GM12878 (cell line): ENCODE results near the gene IFT88. TPM values are rescaled to one million over a fixed set of nuclear protein-coding genes. Genes with fewer than 3 reads are reported as not detected.

Source experiments
- NFYA ChIP-seq: IDR thresholded peaks from 2 replicates; pipeline ENCODE4 v1.6.1; 2011; ENCODE audit warnings: low read depth, mild to moderate bottlenecking, low read length, improper control_type of control experiment, borderline replicate concordance
- SIX5 ChIP-seq: IDR thresholded peaks from 2 replicates; pipeline ENCODE4 v1.6.1; 2011; ENCODE audit warnings: mild to moderate bottlenecking, low read depth, low read length, moderate library complexity; ENCODE audit not compliant: severe bottlenecking
- polyA plus RNA-seq, 11 experiments: library from polyadenylated mRNA; depleted of rRNA in 4 of 11; unstranded in 6 of 11; stranded (reverse) in 5 of 11; fragments of >200 nt; fragmentation: Nextera tagmentation in 4 of 11; fragmentation: Illumina TruSeq in 1 of 11; extraction: Ambion mirVana in 4 of 11; extraction: Trizol in 1 of 11; gene quantifications; 1 replicate in 1 of 11; 2 replicates in 10 of 11; pipeline versions ENCODE4 v1.2.1 to v1.2.3, GENCODE V29; 2011 to 2016; ENCODE audit warnings: inconsistent platforms in 2 of 11, missing spikeins in 2 of 11, low read depth in 1 of 11
- small RNA-seq: library from RNA; depleted of rRNA; stranded (forward); fragments of <200 nt; gene quantifications from one replicate; pipeline ENCODE3, GENCODE V24; 2014
- total RNA-seq, 4 experiments: library from RNA; depleted of rRNA in 3 of 4; stranded (reverse); fragments of >200 nt in 3 of 4; fragmentation: Illumina TruSeq in 1 of 4; extraction: Trizol in 1 of 4; gene quantifications; 2 replicates each; pipeline versions ENCODE4 v1.2.1 to v1.2.3, GENCODE V29; 2013 to 2021

The IFT88 gene
- total and polyA plus RNA-seq, 10 of the 15 experiments (the other 5 are each of a cell fraction or from before 2014, with no cell fraction given) = 2.9 to 5.6 (median 4.1) TPM

DNA sequence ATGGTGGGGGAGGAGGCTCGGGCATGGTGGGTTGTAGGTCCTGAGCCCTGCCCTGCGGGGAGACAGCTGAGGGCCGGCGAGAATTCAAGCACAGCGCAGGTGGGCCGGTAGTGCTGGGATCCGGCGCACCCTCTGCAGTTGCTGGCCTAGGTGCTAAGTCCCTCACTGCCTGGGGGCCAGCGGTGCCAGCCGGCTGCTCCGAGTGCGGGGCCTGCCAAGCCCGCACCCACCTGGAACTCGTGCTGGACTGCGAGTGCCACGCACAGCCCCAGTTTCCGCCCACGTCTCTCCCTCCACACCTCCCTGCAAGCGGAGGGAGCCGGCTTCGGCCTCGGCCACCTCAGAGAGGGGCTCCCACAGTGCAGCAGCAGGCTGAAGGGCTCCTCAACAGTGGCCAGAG lies 173.1 kb downstream of the IFT88 start (continued):
- TF ChIP-seq SIX5 = no peak
- TF ChIP-seq NFYA = no peak
- TF ChIP-seq, all 136 proteins: peak for 0

Small RNAs within 50 kb of the gene (small RNA-seq; reads per million reads assigned to genes)
- gene RNU2-7P = 0.23 reads per million

Other genes with a start within 250 kb of the IFT88 start
- 11.3 and 11.5 TPM in 2 replicates for gene CRYL1, start 41.3 kb upstream of the IFT88 start, total RNA-seq (2014; rRNA removed)
- gene CRYL1, start 41.3 kb upstream of the IFT88 start, total RNA-seq (2014; rRNA removed; fragmentation: Illumina TruSeq; extraction: Trizol) = 7.3 and 7.5 TPM in 2 replicates
- gene CRYL1, start 41.3 kb upstream of the IFT88 start, total RNA-seq (2021) = 10.4 and 10.7 TPM in 2 replicates
- 33.7 and 36.7 TPM in 2 replicates for gene CRYL1, start 41.3 kb upstream of the IFT88 start, polyA plus RNA-seq (2011; rRNA removed)
- 8.0 and 12.9 TPM in 2 replicates for gene CRYL1, start 41.3 kb upstream of the IFT88 start, polyA plus RNA-seq (2014; fragmentation: Illumina TruSeq; extraction: Trizol)
- gene CRYL1, start 41.3 kb upstream of the IFT88 start, polyA plus RNA-seq (2014; fragmentation: Nextera tagmentation; extraction: Ambion mirVana) = 1 to 10 TPM; 5.5 to 7.9 TPM
- gene CRYL1, start 41.3 kb upstream of the IFT88 start, polyA plus RNA-seq (2014; rRNA removed) = 11.6 and 13.8 TPM in 2 replicates
- gene CRYL1, start 41.3 kb upstream of the IFT88 start, polyA plus RNA-seq (2016; fragmentation: Nextera tagmentation; extraction: Ambion mirVana) = 10 to 100 TPM; 13.0 to 13.8 TPM
- 0.16 and 0.34 TPM in 2 replicates for gene IL17D, start 136.5 kb downstream of the IFT88 start, total RNA-seq (2014; rRNA removed)
- gene IL17D, start 136.5 kb downstream of the IFT88 start, total RNA-seq (2014; rRNA removed; fragmentation: Illumina TruSeq; extraction: Trizol) = 0.09 and 0.18 TPM in 2 replicates
- gene IL17D, start 136.5 kb downstream of the IFT88 start, total RNA-seq (2021) = 0.11 and 0.56 TPM in 2 replicates
- 0.03 and 0.06 TPM in 2 replicates for gene IL17D, start 136.5 kb downstream of the IFT88 start, polyA plus RNA-seq (2011; rRNA removed)
- gene IL17D, start 136.5 kb downstream of the IFT88 start, polyA plus RNA-seq (2014; fragmentation: Illumina TruSeq; extraction: Trizol) = 0.18 TPM in 1 of 2 replicates, not detected in the other
- gene IL17D, start 136.5 kb downstream of the IFT88 start, polyA plus RNA-seq (2014; fragmentation: Nextera tagmentation; extraction: Ambion mirVana) = 1 to 10 TPM in 1 of 2 experiments, under 1 TPM in 1; 0.61 to 1.6 TPM
- gene IL17D, start 136.5 kb downstream of the IFT88 start, polyA plus RNA-seq (2014; rRNA removed) = 0.49 and 0.80 TPM in 2 replicates
- gene IL17D, start 136.5 kb downstream of the IFT88 start, polyA plus RNA-seq (2016; fragmentation: Nextera tagmentation; extraction: Ambion mirVana) = under 1 TPM; 0.17 to 0.32 TPM
- 9.3 and 9.8 TPM in 2 replicates for gene EEF1AKMT1, start 206.8 kb downstream of the IFT88 start, total RNA-seq (2014; rRNA removed)
- 10.0 and 11.5 TPM in 2 replicates for gene EEF1AKMT1, start 206.8 kb downstream of the IFT88 start, total RNA-seq (2014; rRNA removed; fragmentation: Illumina TruSeq; extraction: Trizol)
- gene EEF1AKMT1, start 206.8 kb downstream of the IFT88 start, total RNA-seq (2021) = 8.1 and 9.5 TPM in 2 replicates
- gene EEF1AKMT1, start 206.8 kb downstream of the IFT88 start, polyA plus RNA-seq (2011; rRNA removed) = 7.9 and 11.9 TPM in 2 replicates
- gene EEF1AKMT1, start 206.8 kb downstream of the IFT88 start, polyA plus RNA-seq (2014; fragmentation: Illumina TruSeq; extraction: Trizol) = 7.9 and 10.3 TPM in 2 replicates
- 10 to 100 TPM; 42.8 to 44.5 TPM for gene EEF1AKMT1, start 206.8 kb downstream of the IFT88 start, polyA plus RNA-seq (2014; fragmentation: Nextera tagmentation; extraction: Ambion mirVana)
- gene EEF1AKMT1, start 206.8 kb downstream of the IFT88 start, polyA plus RNA-seq (2014; rRNA removed) = 10.5 and 10.9 TPM in 2 replicates
- 10 to 100 TPM; 29.4 to 30.3 TPM for gene EEF1AKMT1, start 206.8 kb downstream of the IFT88 start, polyA plus RNA-seq (2016; fragmentation: Nextera tagmentation; extraction: Ambion mirVana)